DND-41 (cell line): ENCODE data around the gene CFHR4.

Source experiments
- CTCF ChIP-seq: IDR thresholded peaks from 2 replicates; pipeline ENCODE4 v1.5.1; 2012; ENCODE audit warnings: borderline replicate concordance, low read length, moderate library complexity, mild to moderate bottlenecking; ENCODE audit not compliant: poor library complexity, severe bottlenecking; ENCODE audit errors: extremely low read depth
- EZH2 ChIP-seq: IDR thresholded peaks from 3 replicates; pipeline ENCODE4 v1.6.1; 2012; ENCODE audit warnings: borderline replicate concordance, low read depth, mild to moderate bottlenecking, moderate library complexity, low read length, inconsistent platforms; ENCODE audit not compliant: severe bottlenecking

GRCh38 chr1:196860323-196860884 is 27.4 kb upstream of the CFHR4 start:
- TF ChIP-seq CTCF (no peak), EZH2 (no peak)
